ENCODE measurements around the gene THSD4. TPM values are rescaled to one million over a fixed set of nuclear protein-coding genes. Genes with fewer than 3 reads are reported as not detected.

THSD4 gene
- total RNA-seq, 1 experiment from 2014 or later = 29.3 TPM

DNA sequence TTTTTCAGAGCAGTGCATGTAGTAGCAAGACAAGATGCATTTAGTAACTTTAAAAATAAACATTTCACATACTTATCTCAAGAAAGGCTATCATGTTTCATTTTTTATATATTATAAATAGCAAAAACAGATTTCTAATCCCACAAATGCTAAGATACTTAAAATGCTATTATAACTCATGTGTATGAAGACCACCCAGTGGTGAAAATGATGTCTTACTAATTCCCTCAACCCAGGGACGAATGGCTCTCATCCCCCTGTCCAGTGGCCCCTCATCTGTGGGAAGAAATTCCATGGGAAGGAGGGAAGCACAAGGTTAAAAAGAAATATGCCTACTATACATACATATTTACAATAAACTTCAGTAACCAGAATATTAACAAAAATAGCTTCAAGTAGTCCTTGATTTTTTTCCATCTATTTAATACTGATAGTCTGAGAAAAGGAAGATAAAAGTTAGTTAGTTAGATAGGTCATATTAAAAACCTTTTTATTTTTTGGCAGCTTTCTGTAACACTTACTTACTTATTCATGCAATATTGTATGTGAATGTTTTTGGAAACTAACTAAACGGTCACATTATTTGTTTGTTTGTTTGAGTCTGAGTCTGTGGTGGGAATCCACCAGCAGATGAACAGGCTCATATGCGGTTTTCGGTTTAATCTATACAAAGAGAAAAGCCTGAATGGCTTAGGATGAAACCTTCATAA, 709.9 kb downstream of the THSD4 start:
- H3K36me3 ChIP-seq (ENCODE audit: low read depth) = 0 out of 2 replicates have a peak, but pooled peaks cover 20% of the 10 kb centered on the region
- H3F3A ChIP-seq (ENCODE audit: insufficient read depth, low read depth) = no peaks in the 10 kb centered on the region
- H3K27me3 ChIP-seq (ENCODE audit: insufficient read depth, low read depth) = no peaks in the 10 kb centered on the region
- H3K4me1 ChIP-seq (replicated peaks; ENCODE audit: insufficient read depth) = no peaks in the 10 kb centered on the region
- H3K9me3 ChIP-seq (ENCODE audit: insufficient read depth, low read depth) = peaks cover 15% of the 10 kb centered on the region
- no peak overlapping the region for H3K27ac ChIP-seq
- POLR2A ChIA-PET (ENCODE audit: unreplicated experiment) = interaction anchor here (0.7 kb wide), 1 partner anchor 53 kb away, joined by 4 read pairs; no protein-coding TSS in a partner anchor
- intact Hi-C loops (cut with micrococcal nuclease; ENCODE audit: unreplicated experiment) = no loop called here
- no peak overlapping the region for H3K4me3 ChIP-seq
- no peaks in the 10 kb centered on the region for H3K79me2 ChIP-seq (ENCODE audit: low read depth)
- CTCF ChIA-PET = no interaction called here
- no peak overlapping the region for H2AFZ ChIP-seq
- no peak for DNase-seq
- no peak for TF ChIP-seq EZH2 (IDR thresholded peaks at IDR 0.05; ENCODE audit: low read depth)
- TF ChIP-seq, protein P1, sequence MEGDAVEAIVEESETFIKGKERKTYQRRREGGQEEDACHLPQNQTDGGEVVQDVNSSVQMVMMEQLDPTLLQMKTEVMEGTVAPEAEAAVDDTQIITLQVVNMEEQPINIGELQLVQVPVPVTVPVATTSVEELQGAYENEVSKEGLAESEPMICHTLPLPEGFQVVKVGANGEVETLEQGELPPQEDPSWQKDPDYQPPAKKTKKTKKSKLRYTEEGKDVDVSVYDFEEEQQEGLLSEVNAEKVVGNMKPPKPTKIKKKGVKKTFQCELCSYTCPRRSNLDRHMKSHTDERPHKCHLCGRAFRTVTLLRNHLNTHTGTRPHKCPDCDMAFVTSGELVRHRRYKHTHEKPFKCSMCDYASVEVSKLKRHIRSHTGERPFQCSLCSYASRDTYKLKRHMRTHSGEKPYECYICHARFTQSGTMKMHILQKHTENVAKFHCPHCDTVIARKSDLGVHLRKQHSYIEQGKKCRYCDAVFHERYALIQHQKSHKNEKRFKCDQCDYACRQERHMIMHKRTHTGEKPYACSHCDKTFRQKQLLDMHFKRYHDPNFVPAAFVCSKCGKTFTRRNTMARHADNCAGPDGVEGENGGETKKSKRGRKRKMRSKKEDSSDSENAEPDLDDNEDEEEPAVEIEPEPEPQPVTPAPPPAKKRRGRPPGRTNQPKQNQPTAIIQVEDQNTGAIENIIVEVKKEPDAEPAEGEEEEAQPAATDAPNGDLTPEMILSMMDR (conservative IDR thresholded peaks at IDR 0.05) = no peak
- H3K4me2 ChIP-seq = no peak overlapping the region
- no peaks in the 10 kb centered on the region for H3K9me2 ChIP-seq (ENCODE audit: insufficient read depth)
- no TSS peak for BruUV-seq (replicated peaks)
- H4K20me1 ChIP-seq (ENCODE audit: insufficient read depth) = no peaks in the 10 kb centered on the region

DNA sequence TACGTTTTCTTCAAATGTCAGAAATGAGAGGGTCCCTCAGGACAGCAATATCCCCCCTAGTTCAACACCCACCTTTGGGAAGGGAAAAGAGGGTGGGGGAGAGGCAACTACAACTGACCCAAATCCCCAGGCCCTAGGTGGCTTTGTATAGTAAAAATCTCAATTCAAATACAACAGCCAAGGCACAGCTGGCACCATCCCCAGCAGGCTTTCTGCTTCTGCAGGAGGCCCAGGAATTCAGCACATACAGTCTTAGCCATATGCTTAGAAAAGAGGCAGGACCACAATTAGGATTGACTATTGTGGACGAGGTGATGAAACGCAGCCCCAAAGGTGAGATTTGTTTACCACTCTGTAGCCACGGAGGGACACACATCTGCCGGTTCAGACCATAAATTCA, 710.9 kb downstream of the THSD4 start:
- CTCF ChIA-PET = interaction anchor here (0.7 kb wide), 1 partner anchor 281 kb away, joined by 4 read pairs; no protein-coding TSS in a partner anchor
- POLR2A ChIA-PET (ENCODE audit: unreplicated experiment) = no interaction called here
- Histone ChIP-seq H3K4me2 (no peak overlapping the region), H3K4me3 (no peak overlapping the region), H3K27ac (no peak overlapping the region), H3K9me2 (ENCODE audit: insufficient read depth) (no peaks in the 10 kb centered on the region), H2AFZ (no peak overlapping the region), H4K20me1 (ENCODE audit: insufficient read depth) (no peaks in the 10 kb centered on the region), H3K79me2 (ENCODE audit: low read depth) (no peaks in the 10 kb centered on the region), H3K27me3 (ENCODE audit: insufficient read depth, low read depth) (no peaks in the 10 kb centered on the region), H3K4me1 (replicated peaks; ENCODE audit: insufficient read depth) (no peaks in the 10 kb centered on the region), H3K36me3 (ENCODE audit: low read depth) (0 out of 2 replicates have a peak, but pooled peaks cover 20% of the 10 kb centered on the region), H3K9me3 (ENCODE audit: insufficient read depth, low read depth) (peaks cover 9% of the 10 kb centered on the region), H3F3A (ENCODE audit: insufficient read depth, low read depth) (no peaks in the 10 kb centered on the region)
- BruUV-seq (replicated peaks) = no TSS peak
- no peak for DNase-seq
- no peak for TF ChIP-seq EZH2 (IDR thresholded peaks at IDR 0.05; ENCODE audit: low read depth)
- TF ChIP-seq, protein P1 (conservative IDR thresholded peaks at IDR 0.05) = no peak
- intact Hi-C loops (cut with micrococcal nuclease; ENCODE audit: unreplicated experiment) = no loop called here

DNA sequence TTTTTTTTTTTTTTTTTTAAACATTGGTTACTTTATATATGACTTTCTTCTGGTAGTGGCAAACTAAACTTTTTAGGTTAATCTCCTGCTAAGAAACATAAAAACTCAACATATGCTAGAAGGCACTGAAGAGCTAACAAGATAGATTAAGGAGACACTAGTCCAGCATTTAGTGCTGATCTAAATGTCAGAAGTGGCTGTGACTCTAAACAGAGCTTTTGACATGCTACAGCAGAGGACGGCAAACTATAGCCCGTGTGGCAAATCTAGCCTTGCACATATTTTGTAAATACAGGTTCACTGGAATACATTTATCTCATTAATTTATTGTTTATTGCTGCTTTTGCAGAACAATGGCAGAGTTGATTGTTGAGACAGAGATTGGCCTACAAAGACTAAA, 715.7 kb downstream of the THSD4 start:
- H3K4me3 ChIP-seq = no peak overlapping the region
- H3K27ac ChIP-seq = no peak overlapping the region
- no peaks in the 10 kb centered on the region for H3K9me3 ChIP-seq (ENCODE audit: insufficient read depth, low read depth)
- intact Hi-C loops (cut with micrococcal nuclease; ENCODE audit: unreplicated experiment) = no loop called here
- H3K4me1 ChIP-seq (replicated peaks; ENCODE audit: insufficient read depth) = no peaks in the 10 kb centered on the region
- no peaks in the 10 kb centered on the region for H3F3A ChIP-seq (ENCODE audit: insufficient read depth, low read depth)
- H3K9me2 ChIP-seq (ENCODE audit: insufficient read depth) = no peaks in the 10 kb centered on the region
- no peaks in the 10 kb centered on the region for H4K20me1 ChIP-seq (ENCODE audit: insufficient read depth)
- no peaks in the 10 kb centered on the region for H3K27me3 ChIP-seq (ENCODE audit: insufficient read depth, low read depth)
- BruUV-seq (replicated peaks) = no TSS peak
- H3K4me2 ChIP-seq = no peak overlapping the region
- ChIA-PET POLR2A (ENCODE audit: unreplicated experiment) (no interaction called here), CTCF (interaction anchor here (0.6 to 0.7 kb wide), 3 partner anchors 29 to 591 kb away, joined by 3 to 27 read pairs (median 23); no protein-coding TSS in a partner anchor)
- no peaks in the 10 kb centered on the region for H3K79me2 ChIP-seq (ENCODE audit: low read depth)
- DNase-seq = no peak
- H2AFZ ChIP-seq = no peak overlapping the region
- TF ChIP-seq, protein P1 (conservative IDR thresholded peaks at IDR 0.05) = no peak
- no peak for TF ChIP-seq EZH2 (IDR thresholded peaks at IDR 0.05; ENCODE audit: low read depth)
- peaks cover 3% of the 10 kb centered on the region; the same call in 1 of the 2 replicates for H3K36me3 ChIP-seq (ENCODE audit: low read depth)

Other genes with a start within 250 kb of the THSD4 start
- gene THAP10, start 223.0 kb upstream of the THSD4 start, total RNA-seq (2021) = 4.2 and 5.5 TPM in 2 replicates
- 6.2 and 6.3 TPM in 2 replicates for gene LRRC49, start 222.6 kb upstream of the THSD4 start, total RNA-seq (2021)